Activated B cell treated with CpG ODN at 0.5 μM for 24 hours (primary cell): Measurements from ENCODE around the gene HIVEP2. TPM values are rescaled to one million over a fixed set of nuclear protein-coding genes. Genes with fewer than 3 reads are reported as not detected.
A peak's percentile ranks its signal among the peaks of the same experiment; 100 is the strongest.

ENCODE experiments used
- ATAC-seq: fragments of 200-7000 bp; cut with Tn5 transposase; one replicate; pipeline ENCODE4 v1.10.0; 2021; ENCODE audit warnings: low read depth, mild to moderate bottlenecking, moderate library complexity
- CTCF ChIA-PET: fragments of 350-600 bp; sonication (Branson Sonifier 250); formaldehyde crosslinking; loops from one replicate; lab custom pipeline; 2021; ENCODE audit warnings: antibody characterized with exemption; lab: Charles Lee
- POLR2A ChIA-PET: fragments of 350-600 bp; sonication (Branson Sonifier 250); formaldehyde crosslinking; loops from one replicate; lab custom pipeline; 2021; ENCODE audit warnings: antibody characterized with exemption; lab: Charles Lee
- DNase-seq: peaks from one replicate; pipeline ENCODE4 v3.0.0; 2022
- H3K27ac Mint-ChIP-seq: one replicate; pipeline ENCODE4 v1.8.0; 2020; ENCODE audit warnings: mixed read lengths
- H3K27me3 Mint-ChIP-seq: one replicate; pipeline ENCODE4 v1.8.0; 2021; ENCODE audit warnings: mixed read lengths
- H3K36me3 Mint-ChIP-seq: one replicate; pipeline ENCODE4 v1.8.0; 2021; ENCODE audit warnings: low read depth, mixed read lengths
- H3K4me1 Mint-ChIP-seq: one replicate; pipeline ENCODE4 v1.8.0; 2021; ENCODE audit warnings: mixed read lengths
- H3K4me3 Mint-ChIP-seq: one replicate; pipeline ENCODE4 v1.8.0; 2020; ENCODE audit warnings: mild to moderate bottlenecking, mixed read lengths
- H3K9me3 Mint-ChIP-seq: one replicate; pipeline ENCODE4 v1.8.0; 2020; ENCODE audit warnings: mixed read lengths
- CTCF ChIP-seq: fragments of 200-600 bp; IDR thresholded peaks from one replicate; pipeline ENCODE4 v1.8.0; 2022; ENCODE audit warnings: antibody characterized with exemption, mild to moderate bottlenecking
- intact Hi-C: fragments of 100-400 bp; cut with micrococcal nuclease; formaldehyde crosslinking; loops from one replicate; pipeline ENCODE4 v1.15.1; 2024
- total RNA-seq: library from RNA; stranded (reverse); gene quantifications from 2 replicates; pipeline ENCODE4 v1.2.3, GENCODE V29; 2022

The HIVEP2 gene
- total RNA-seq, 1 donor from 2014 or later: 25.4 TPM

- peaks cover 76% of the 10 kb centered on the region for H3K4me1 Mint-ChIP-seq
- ATAC-seq (no peak), DNase-seq (no peak)
- ChIA-PET POLR2A (interaction anchor here (0.6 to 1.0 kb wide), 2 partner anchors 12 to 73 kb away, joined by 3 to 4 read pairs; no protein-coding TSS in a partner anchor), CTCF (no interaction called here)
- H3K4me3 Mint-ChIP-seq: no peak overlapping the region
- H3K27me3 Mint-ChIP-seq: no peaks in the 10 kb centered on the region
- no peaks in the 10 kb centered on the region for H3K9me3 Mint-ChIP-seq
- intact Hi-C loops: no loop called here
- no peak for TF ChIP-seq CTCF
- H3K27ac Mint-ChIP-seq: no peak overlapping the region
- H3K36me3 Mint-ChIP-seq: peaks cover 4% of the 10 kb centered on the region
These were observed 84.5 kb downstream of the HIVEP2 start for GRCh38 chr6:142860498-142860897.

GRCh38 chr6:142857796-142858555, 87.0 kb downstream of the HIVEP2 start:
- Mint-ChIP-seq H3K4me1 (peaks cover 84% of the 10 kb centered on the region), H3K27ac (peak overlapping the region; percentile 95), H3K9me3 (no peaks in the 10 kb centered on the region), H3K27me3 (no peaks in the 10 kb centered on the region), H3K36me3 (peaks cover 8% of the 10 kb centered on the region), H3K4me3 (peak overlapping the region; percentile 73)
- intact Hi-C loops: loop anchor here (1.0 to 5.0 kb wide), 3 partner anchors 7 to 36 kb away; no protein-coding TSS in a partner anchor
- CTCF ChIA-PET: interaction anchor here (0.5 to 1.4 kb wide), 2 partner anchors 15 to 68 kb away, joined by 3 read pairs; no protein-coding TSS in a partner anchor
- ATAC-seq (peak; percentile 22), DNase-seq (peak; percentile 27)
- POLR2A ChIA-PET: interaction anchor here (0.9 to 3.7 kb wide), 7 partner anchors 12 to 88 kb away, joined by 4 to 31 read pairs (median 8); no protein-coding TSS in a partner anchor
- TF ChIP-seq CTCF: no peak

GRCh38 chr6:142857233-142857761, 87.7 kb downstream of the HIVEP2 start:
- Mint-ChIP-seq H3K27ac (peak overlapping the region; percentile 95), H3K4me3 (peak overlapping the region; percentile 73), H3K4me1 (peaks cover 90% of the 10 kb centered on the region), H3K36me3 (peaks cover 10% of the 10 kb centered on the region), H3K9me3 (no peaks in the 10 kb centered on the region), H3K27me3 (no peaks in the 10 kb centered on the region)
- ATAC-seq: peak; percentile 26
- ChIA-PET POLR2A (interaction anchor here (0.6 to 3.7 kb wide), 14 partner anchors 11 to 89 kb away, joined by 3 to 31 read pairs (median 5); no protein-coding TSS in a partner anchor), CTCF (interaction anchor here (0.5 to 1.6 kb wide), 4 partner anchors 15 to 70 kb away, joined by 3 read pairs; no protein-coding TSS in a partner anchor)
- no peak for TF ChIP-seq CTCF
- intact Hi-C loops: loop anchor here (1.0 to 5.0 kb wide), 3 partner anchors 8 to 35 kb away; no protein-coding TSS in a partner anchor
- no peak for DNase-seq

GRCh38 chr6:142856624-142857232, 88.2 kb downstream of the HIVEP2 start:
- peak overlapping the region; percentile 73 for H3K4me3 Mint-ChIP-seq
- peaks cover 10% of the 10 kb centered on the region for H3K36me3 Mint-ChIP-seq
- no peak for TF ChIP-seq CTCF
- CTCF ChIA-PET: interaction anchor here (1.1 to 1.6 kb wide), 3 partner anchors 29 to 70 kb away, joined by 3 read pairs; no protein-coding TSS in a partner anchor
- intact Hi-C loops: loop anchor here (1.0 to 5.0 kb wide), 7 partner anchors 9 to 88 kb away; no protein-coding TSS in a partner anchor
- ATAC-seq: peak; percentile 70
- H3K9me3 Mint-ChIP-seq: no peaks in the 10 kb centered on the region
- POLR2A ChIA-PET: interaction anchor here (0.6 to 3.7 kb wide), 14 partner anchors 11 to 89 kb away, joined by 3 to 31 read pairs (median 4); no protein-coding TSS in a partner anchor
- peak overlapping the region; percentile 95 for H3K27ac Mint-ChIP-seq
- H3K27me3 Mint-ChIP-seq: no peaks in the 10 kb centered on the region
- no peak for DNase-seq
- peaks cover 91% of the 10 kb centered on the region for H3K4me1 Mint-ChIP-seq
